Activated CD4-positive, alpha-beta T cell treated with anti-CD3 and anti-CD28 coated beads, Interleukin-2, amount 10 ng/mL, durations not matched to agents 7 days and 5 days (primary cell): ENCODE measurements around the gene SLC5A3. TPM values are rescaled to one million over a fixed set of nuclear protein-coding genes. Genes with fewer than 3 reads are reported as not detected.

Experiments
- CTCF ChIA-PET: fragments of 350-600 bp; sonication (Branson Sonifier 250); formaldehyde crosslinking; loops from one replicate; lab custom pipeline; 2021; ENCODE audit warnings: antibody characterized with exemption; lab: Charles Lee
- POLR2A ChIA-PET: fragments of 350-600 bp; sonication (Branson Sonifier 250); formaldehyde crosslinking; loops from one replicate; lab custom pipeline; 2021; ENCODE audit warnings: antibody characterized with exemption; lab: Charles Lee
- DNase-seq: peaks from one replicate; pipeline ENCODE4 v3.0.0-alpha.2; 2020
- H3K27ac Mint-ChIP-seq: one replicate; pipeline ENCODE4 v1.8.0; 2021; ENCODE audit warnings: mild to moderate bottlenecking, moderate library complexity, mixed read lengths
- H3K27me3 Mint-ChIP-seq: one replicate; pipeline ENCODE4 v1.8.0; 2021; ENCODE audit warnings: mixed read lengths
- H3K36me3 Mint-ChIP-seq: one replicate; pipeline ENCODE4 v1.8.0; 2021; ENCODE audit warnings: low read depth, mixed read lengths
- H3K4me1 Mint-ChIP-seq: one replicate; pipeline ENCODE4 v1.8.0; 2021; ENCODE audit warnings: mixed read lengths
- H3K4me3 Mint-ChIP-seq: one replicate; pipeline ENCODE4 v1.8.0; 2021; ENCODE audit warnings: mild to moderate bottlenecking, moderate library complexity, mixed read lengths
- H3K9me3 Mint-ChIP-seq: one replicate; pipeline ENCODE4 v1.8.0; 2021; ENCODE audit warnings: mixed read lengths
- total RNA-seq, 2 experiments: library from RNA; stranded (reverse); gene quantifications; one replicate each; pipeline ENCODE4 v1.2.3, GENCODE V29; 2021

Gene SLC5A3
- total RNA-seq, 2 experiments from 2014 or later: 23.9 to 24.0 TPM

DNA sequence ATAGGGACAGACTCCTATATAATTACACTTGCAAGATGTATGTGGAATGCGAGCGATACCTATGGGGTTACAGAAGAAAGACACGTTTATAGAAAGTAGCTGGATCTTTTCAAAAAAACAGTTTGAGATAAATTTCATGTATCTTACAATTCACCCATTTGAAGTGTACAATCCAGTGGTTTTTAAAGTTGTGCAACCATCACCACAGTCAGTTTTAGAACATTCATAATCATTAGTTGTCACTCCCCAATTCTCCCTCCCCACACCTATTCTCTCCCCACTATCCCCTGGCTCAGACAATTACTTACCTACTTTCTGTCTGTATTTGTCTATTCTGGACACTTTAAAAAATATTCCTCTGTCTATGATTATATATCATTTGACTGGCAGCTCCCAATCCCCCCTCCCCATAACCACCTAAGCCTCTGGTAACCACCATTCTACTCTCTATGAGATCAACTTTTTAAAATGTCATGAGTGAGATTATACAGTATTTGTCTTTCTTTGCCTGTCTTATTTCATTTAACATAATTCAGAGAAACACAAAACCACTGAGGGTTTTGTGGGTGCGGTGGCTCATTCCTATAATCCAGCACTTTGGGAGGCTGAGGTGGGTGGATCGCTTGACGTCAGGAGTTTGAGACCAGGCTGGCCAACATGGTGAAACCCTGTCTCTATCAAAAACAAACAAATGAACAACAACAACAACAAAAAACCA lies 39.1 kb downstream of the SLC5A3 start:
- CTCF ChIA-PET: interaction anchor here (1.0 kb wide), 1 partner anchor 10 kb away, joined by 3 read pairs; no protein-coding TSS in a partner anchor
- H3K4me1 Mint-ChIP-seq: peaks cover 43% of the 10 kb centered on the region
- H3K27me3 Mint-ChIP-seq: no peaks in the 10 kb centered on the region

DNA sequence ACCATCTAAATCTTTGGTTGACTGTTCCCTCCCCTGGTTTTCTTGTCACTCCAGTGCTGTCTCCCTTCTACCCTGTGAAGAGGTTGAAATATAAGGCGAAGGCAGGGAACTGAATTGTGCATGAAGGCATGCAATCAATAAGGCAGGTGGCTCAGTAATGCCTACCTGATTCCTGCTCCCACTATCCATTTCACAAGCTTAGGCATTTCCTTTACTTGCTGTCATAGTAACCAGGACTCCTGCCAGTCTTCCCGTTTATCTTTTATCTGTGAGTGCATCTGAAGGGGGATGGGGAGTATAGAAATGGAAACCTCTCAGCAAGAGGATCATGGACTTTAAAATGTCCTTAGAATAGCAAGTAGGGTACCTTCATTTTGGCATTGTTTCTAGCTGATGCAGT lies 40.5 kb downstream of the SLC5A3 start:
- Mint-ChIP-seq H3K27ac (no peak overlapping the region), H3K36me3 (peaks cover 57% of the 10 kb centered on the region), H3K9me3 (peaks cover 4% of the 10 kb centered on the region), H3K4me1 (peaks cover 33% of the 10 kb centered on the region), H3K27me3 (no peaks in the 10 kb centered on the region), H3K4me3 (no peak overlapping the region)
- CTCF ChIA-PET: interaction anchor here (0.8 to 1.4 kb wide), 3 partner anchors 17 to 44 kb away, joined by 3 read pairs; no protein-coding TSS in a partner anchor
- POLR2A ChIA-PET: no interaction called here
- DNase-seq: no peak

More for the DNA sequence above, 39.1 kb downstream of the SLC5A3 start:
- DNase-seq: no peak
- no peak overlapping the region for H3K4me3 Mint-ChIP-seq
- no peak overlapping the region for H3K27ac Mint-ChIP-seq
- H3K36me3 Mint-ChIP-seq: peaks cover 60% of the 10 kb centered on the region
- POLR2A ChIA-PET: no interaction called here
- H3K9me3 Mint-ChIP-seq: peaks cover 4% of the 10 kb centered on the region

DNA sequence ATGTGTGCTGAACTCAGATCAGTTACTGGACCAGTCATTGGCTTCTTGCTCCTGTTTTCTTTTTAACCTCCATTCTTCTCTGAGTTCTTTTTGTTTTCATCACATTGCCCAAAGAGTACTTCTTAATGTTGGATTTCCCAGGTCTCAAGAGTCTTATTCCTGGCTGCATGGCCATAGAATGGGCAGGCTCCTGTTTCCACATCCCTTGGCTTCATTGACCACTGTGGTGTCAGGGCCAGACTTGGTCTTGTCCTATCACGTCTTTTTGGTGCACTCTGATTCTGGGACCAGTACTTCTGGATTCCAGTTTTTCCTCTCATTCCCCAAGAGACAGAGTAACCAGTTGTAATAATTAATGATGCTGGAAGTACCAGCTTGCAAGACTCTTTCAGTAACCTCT lies 41.8 kb downstream of the SLC5A3 start:
- H3K36me3 Mint-ChIP-seq: peaks cover 52% of the 10 kb centered on the region
- peaks cover 34% of the 10 kb centered on the region for H3K4me1 Mint-ChIP-seq
- CTCF ChIA-PET: interaction anchor here (1.4 kb wide), 1 partner anchor 43 kb away, joined by 3 read pairs; no protein-coding TSS in a partner anchor
- H3K27ac Mint-ChIP-seq: no peak overlapping the region
- peaks cover 4% of the 10 kb centered on the region for H3K9me3 Mint-ChIP-seq
- no peak for DNase-seq
- no peaks in the 10 kb centered on the region for H3K27me3 Mint-ChIP-seq
- POLR2A ChIA-PET: no interaction called here
- no peak overlapping the region for H3K4me3 Mint-ChIP-seq

DNA sequence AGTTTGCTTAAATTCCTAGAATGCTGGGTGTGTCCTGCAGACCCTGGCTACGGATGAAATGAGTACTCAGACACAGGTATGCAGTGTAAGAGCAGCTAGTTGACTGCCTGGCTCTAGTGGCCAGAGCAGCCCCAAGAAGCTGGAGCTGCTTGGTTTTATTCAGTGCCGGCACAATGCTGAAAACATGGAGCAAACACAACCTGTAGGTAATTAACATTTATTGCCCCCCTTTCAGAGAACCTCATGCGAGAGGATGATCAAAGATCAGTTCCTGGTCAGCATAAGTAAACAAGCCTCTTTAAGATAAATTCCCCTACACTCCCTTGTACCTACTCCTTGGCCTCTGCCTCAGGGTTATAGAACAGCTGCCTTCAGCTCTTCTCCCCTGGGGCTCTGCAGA lies 43.2 kb downstream of the SLC5A3 start:
- ChIA-PET POLR2A (no interaction called here), CTCF (interaction anchor here (1.0 to 1.5 kb wide), 2 partner anchors 13 to 26 kb away, joined by 3 read pairs; no protein-coding TSS in a partner anchor)
- peaks cover 52% of the 10 kb centered on the region for H3K36me3 Mint-ChIP-seq
- H3K27ac Mint-ChIP-seq: no peak overlapping the region
- H3K27me3 Mint-ChIP-seq: no peaks in the 10 kb centered on the region
- DNase-seq: no peak
- H3K9me3 Mint-ChIP-seq: peaks cover 4% of the 10 kb centered on the region
- H3K4me3 Mint-ChIP-seq: no peak overlapping the region
- H3K4me1 Mint-ChIP-seq: peaks cover 25% of the 10 kb centered on the region

DNA sequence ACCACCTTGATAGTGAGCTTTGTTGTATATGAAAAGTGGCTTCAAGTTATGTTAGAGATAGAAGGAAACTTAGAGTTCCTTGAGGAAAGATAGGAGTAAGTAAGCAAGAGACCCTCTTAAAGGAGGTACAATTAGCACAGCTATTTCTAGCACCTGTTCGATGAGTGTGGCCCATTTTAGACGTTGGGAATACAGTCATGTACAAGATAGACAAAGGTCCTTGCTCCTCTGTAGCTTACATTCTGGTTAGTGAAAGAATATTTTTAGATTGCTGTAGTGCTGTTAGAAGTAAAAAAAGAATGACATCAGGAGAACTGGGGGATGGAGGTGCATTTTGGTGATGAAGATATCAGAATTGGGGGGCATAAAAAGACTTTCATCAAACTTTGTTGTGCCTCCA lies 47.5 kb downstream of the SLC5A3 start:
- CTCF ChIA-PET: interaction anchor here (1.1 to 1.3 kb wide), 4 partner anchors 9 to 183 kb away, joined by 3 read pairs; no protein-coding TSS in a partner anchor
- H3K36me3 Mint-ChIP-seq: peaks cover 53% of the 10 kb centered on the region
- no peak for DNase-seq
- POLR2A ChIA-PET: no interaction called here
- peaks cover 17% of the 10 kb centered on the region for H3K9me3 Mint-ChIP-seq
- H3K27ac Mint-ChIP-seq: no peak overlapping the region
- H3K4me3 Mint-ChIP-seq: no peak overlapping the region
- H3K27me3 Mint-ChIP-seq: no peaks in the 10 kb centered on the region
- peaks cover 20% of the 10 kb centered on the region for H3K4me1 Mint-ChIP-seq

DNA sequence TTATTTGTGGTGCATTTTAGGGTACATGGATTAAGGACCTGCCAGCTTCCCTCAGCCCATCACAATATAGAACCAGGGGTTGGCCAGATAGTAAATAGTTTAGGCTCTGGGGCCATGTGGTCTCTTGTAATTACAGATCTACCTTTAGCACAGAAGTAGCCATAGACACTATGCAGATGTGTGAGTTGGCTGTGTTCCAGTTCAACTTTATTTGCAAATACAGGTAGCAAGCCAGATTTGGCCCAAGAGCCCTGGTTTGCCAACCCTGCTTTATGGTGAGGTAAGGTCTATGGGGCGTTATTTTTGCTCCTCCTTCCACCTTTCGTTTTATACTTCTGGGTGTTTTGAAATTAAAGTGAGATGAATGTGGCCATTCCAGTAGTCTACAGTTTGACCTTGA lies 48.7 kb downstream of the SLC5A3 start:
- CTCF ChIA-PET: interaction anchor here (0.6 kb wide), 1 partner anchor 104 kb away, joined by 3 read pairs; no protein-coding TSS in a partner anchor
- no peaks in the 10 kb centered on the region for H3K27me3 Mint-ChIP-seq
- H3K4me3 Mint-ChIP-seq: no peak overlapping the region
- H3K4me1 Mint-ChIP-seq: peaks cover 28% of the 10 kb centered on the region
- no peak for DNase-seq
- POLR2A ChIA-PET: no interaction called here
- no peak overlapping the region for H3K27ac Mint-ChIP-seq
- peaks cover 51% of the 10 kb centered on the region for H3K36me3 Mint-ChIP-seq
- H3K9me3 Mint-ChIP-seq: peaks cover 17% of the 10 kb centered on the region

Other genes with a start within 250 kb of the SLC5A3 start
- gene ATP5PO, start 157.8 kb upstream of the SLC5A3 start, total RNA-seq: 100 to 1,000 TPM; 190 to 201 TPM
- gene MRPS6, start within 50 bp of the SLC5A3 start, total RNA-seq: 10 to 100 TPM; 77.8 to 88.2 TPM